H1 (cell line): ENCODE results near the gene ZSCAN29. TPM values are rescaled to one million over a fixed set of nuclear protein-coding genes. Genes with fewer than 3 reads are reported as not detected.

Source experiments
- CTCF ChIA-PET: fragments of 300-600 bp; sonication (Branson Sonifier 250); formaldehyde crosslinking; loops from one replicate; lab custom pipeline; 2021; ENCODE audit not compliant: partially characterized antibody; lab: Charles Lee
- POLR2A ChIA-PET: fragments of 300-600 bp; sonication (Branson Sonifier 250); formaldehyde crosslinking; loops from one replicate; lab custom pipeline; 2021; ENCODE audit warnings: inconsistent platforms; ENCODE audit not compliant: partially characterized antibody; lab: Charles Lee
- DNase-seq, 2 experiments: peaks; one replicate each; pipeline versions ENCODE4 v3.0.0 to v3.0.0-alpha.2; 2010 to 2022; ENCODE audit warnings: low spot score in 2 of 2, low read depth in 1 of 2, mixed read lengths in 1 of 2
- FAIRE-seq: peaks from 2 replicates; lab custom pipeline; 2011; peaks lifted over from hg19 to GRCh38; lab: Jason Lieb, UNC
- H2AFZ ChIP-seq: 2 replicates; pipeline ENCODE4 v1.8.1; 2012; ENCODE audit warnings: low read length, inconsistent platforms
- H2AK5ac ChIP-seq: 2 replicates; pipeline ENCODE4 v1.6.1; 2013; ENCODE audit warnings: low read depth, low read length
- H2BK120ac ChIP-seq: replicated peaks from 2 replicates; pipeline ENCODE3; 2013; ENCODE audit warnings: low read depth, low read length, inconsistent platforms
- H2BK12ac ChIP-seq: 2 replicates; pipeline ENCODE4 v1.6.1; 2013; ENCODE audit warnings: low read depth, low read length
- H2BK15ac ChIP-seq: 2 replicates; pipeline ENCODE4 v1.6.1; 2013; ENCODE audit warnings: low read length
- H2BK20ac ChIP-seq: 2 replicates; pipeline ENCODE4 v1.6.1; 2013; ENCODE audit warnings: low read length
- H2BK5ac ChIP-seq: 2 replicates; pipeline ENCODE4 v1.6.1; 2013; ENCODE audit warnings: low read depth, low read length
- H3K14ac ChIP-seq: 2 replicates; pipeline ENCODE4 v1.6.1; 2013; ENCODE audit warnings: inconsistent platforms; ENCODE audit not compliant: insufficient read length
- H3K18ac ChIP-seq: 2 replicates; pipeline ENCODE4 v1.6.1; 2013; ENCODE audit warnings: low read length; ENCODE audit errors: extremely low read depth
- H3K23ac ChIP-seq: 2 replicates; pipeline ENCODE4 v1.6.1; 2013; ENCODE audit warnings: inconsistent platforms; ENCODE audit not compliant: insufficient read length
- H3K23me2 ChIP-seq: 2 replicates; pipeline ENCODE4 v1.6.1; 2013; ENCODE audit warnings: low read depth, low read length
- H3K27ac ChIP-seq: 2 replicates; pipeline ENCODE4 v1.6.1; 2011; ENCODE audit warnings: low read depth, low read length, inconsistent platforms
- H3K27me3 ChIP-seq, 4 experiments: replicated peaks in 1 of 4; 1 replicate in 1 of 4; 2 replicates in 3 of 4; pipeline versions ENCODE4 v1.6.1 to v1.8.1; 2011 to 2013; ENCODE audit warnings: low read length in 3 of 4, mild to moderate bottlenecking in 3 of 4, inconsistent platforms in 2 of 4, mixed read lengths in 2 of 4, moderate library complexity in 1 of 4; ENCODE audit not compliant: control insufficient read depth in 3 of 4, insufficient read depth in 3 of 4; ENCODE audit errors: extremely low read depth in 1 of 4
- H3K36me3 ChIP-seq, 4 experiments: 2 replicates each; pipeline versions ENCODE4 v1.6.1 to v1.8.1; 2011 to 2013; ENCODE audit warnings: mild to moderate bottlenecking in 4 of 4, low read length in 3 of 4, moderate library complexity in 2 of 4, control low read depth in 1 of 4, inconsistent platforms in 1 of 4; ENCODE audit not compliant: insufficient read depth in 4 of 4, control insufficient read depth in 2 of 4
- H3K4ac ChIP-seq: replicated peaks from 2 replicates; pipeline ENCODE3; 2013; ENCODE audit warnings: low read length, low read depth, mixed read lengths, inconsistent platforms; ENCODE audit not compliant: insufficient read length
- H3K4me1 ChIP-seq, 4 experiments: replicated peaks in 1 of 4; 1 replicate in 1 of 4; 2 replicates in 3 of 4; pipeline versions ENCODE4 v1.6.1 to v1.8.1; 2011 to 2013; ENCODE audit warnings: low read length in 3 of 4, inconsistent platforms in 2 of 4, mixed read lengths in 1 of 4; ENCODE audit not compliant: insufficient read depth in 4 of 4, control insufficient read depth in 3 of 4
- H3K4me2 ChIP-seq, 2 experiments: 2 replicates each; pipeline versions ENCODE4 v1.6.1 to v1.8.1; 2011 to 2013; ENCODE audit warnings: low read depth in 2 of 2, low read length in 2 of 2, control low read depth in 1 of 2, inconsistent platforms in 1 of 2, mild to moderate bottlenecking in 1 of 2; ENCODE audit not compliant: insufficient read depth in 1 of 2
- H3K4me3 ChIP-seq, 4 experiments: fragments of 200-600, 300-600 bp in 1 of 4; sonication (generic), shearing (Covaris generic), sonication (Bioruptor Twin) in 1 of 4; 2 replicates each; pipeline versions ENCODE4 v1.5.1 to v1.8.1; 2011 to 2016; ENCODE audit warnings: low read length in 4 of 4, low read depth in 3 of 4, control low read depth in 2 of 4, inconsistent platforms in 2 of 4, mild to moderate bottlenecking in 2 of 4, mixed read lengths in 1 of 4, moderate library complexity in 1 of 4; ENCODE audit not compliant: insufficient read depth in 2 of 4; ENCODE audit errors: extremely low read depth in 1 of 4
- H3K56ac ChIP-seq: replicated peaks from 2 replicates; pipeline ENCODE3; 2013; ENCODE audit warnings: low read depth, mild to moderate bottlenecking, mixed read lengths, low read length, inconsistent platforms; ENCODE audit not compliant: insufficient read length
- H3K79me1 ChIP-seq: 2 replicates; pipeline ENCODE4 v1.6.1; 2013; ENCODE audit warnings: low read depth, low read length, control low read depth
- H3K79me2 ChIP-seq, 2 experiments: 2 replicates each; pipeline versions ENCODE4 v1.6.1 to v1.8.1; 2012 to 2013; ENCODE audit warnings: low read length in 2 of 2, mild to moderate bottlenecking in 2 of 2, inconsistent platforms in 1 of 2; ENCODE audit not compliant: insufficient read depth in 2 of 2, control insufficient read depth in 1 of 2
- H3K9ac ChIP-seq, 4 experiments: replicated peaks in 1 of 4; 1 replicate in 1 of 4; 2 replicates in 3 of 4; pipeline versions ENCODE4 v1.6.1 to v1.8.1; 2011 to 2013; ENCODE audit warnings: low read depth in 3 of 4, low read length in 3 of 4, control low read depth in 2 of 4, mild to moderate bottlenecking in 2 of 4, moderate library complexity in 2 of 4, inconsistent platforms in 1 of 4; ENCODE audit errors: extremely low read depth in 1 of 4
- H3K9me3 ChIP-seq, 2 experiments: 2 replicates each; pipeline versions ENCODE4 v1.6.1 to v1.8.1; 2012 to 2013; ENCODE audit warnings: mild to moderate bottlenecking in 2 of 2, moderate library complexity in 2 of 2, control low read depth in 1 of 2, inconsistent platforms in 1 of 2, low read depth in 1 of 2, low read length in 1 of 2, mixed read lengths in 1 of 2; ENCODE audit not compliant: insufficient read depth in 2 of 2
- H4K20me1 ChIP-seq, 2 experiments: replicated peaks in 1 of 2; 2 replicates each; pipeline versions ENCODE3 to v1.8.1; 2011 to 2013; ENCODE audit warnings: inconsistent platforms in 2 of 2, low read length in 2 of 2, mild to moderate bottlenecking in 1 of 2; ENCODE audit not compliant: insufficient read depth in 2 of 2, control insufficient read depth in 1 of 2
- H4K5ac ChIP-seq: 2 replicates; pipeline ENCODE4 v1.6.1; 2013; ENCODE audit warnings: low read length, low read depth, mixed read lengths, inconsistent platforms; ENCODE audit not compliant: insufficient read length
- H4K8ac ChIP-seq: 2 replicates; pipeline ENCODE4 v1.8.0; 2013; ENCODE audit warnings: mild to moderate bottlenecking, moderate library complexity, low read length, inconsistent platforms; ENCODE audit not compliant: insufficient read depth; ENCODE audit errors: extremely low read depth
- H4K91ac ChIP-seq: replicated peaks from 2 replicates; pipeline ENCODE3; 2013; ENCODE audit warnings: low read length, mixed read lengths, inconsistent platforms; ENCODE audit not compliant: insufficient read length
- BACH1 ChIP-seq: IDR thresholded peaks from 2 replicates; pipeline ENCODE4 v1.6.1; 2012; ENCODE audit warnings: low read length, improper control_type of control experiment
- BCL11A ChIP-seq, 2 experiments: IDR thresholded peaks; one replicate each; pipeline ENCODE4 v1.6.1; 2011; ENCODE audit warnings: low read depth in 2 of 2, low read length in 2 of 2, mild to moderate bottlenecking in 2 of 2
- CBX5 ChIP-seq: fragments of 300-800, 300-1000 bp; sonication (generic); IDR thresholded peaks from 2 replicates; pipeline ENCODE4 v1.7.1; 2016; ENCODE audit warnings: antibody characterized with exemption, low read length, low read depth
- CHD1 ChIP-seq: IDR thresholded peaks from 2 replicates; pipeline ENCODE4 v1.6.1; 2012; ENCODE audit warnings: low read depth, low read length, improper control_type of control experiment
- EGR1 ChIP-seq: IDR thresholded peaks from 2 replicates; pipeline ENCODE4 v1.6.1; 2011; ENCODE audit warnings: low read depth, low read length, borderline replicate concordance
- HDAC2 ChIP-seq, 2 experiments: fragments of 300-600 bp in 1 of 2; sonication (generic) in 1 of 2; IDR thresholded peaks; 2 replicates each; pipeline ENCODE4 v1.6.1; 2011 to 2012; ENCODE audit warnings: low read depth in 2 of 2, low read length in 2 of 2, mild to moderate bottlenecking in 2 of 2, moderate library complexity in 2 of 2, borderline replicate concordance in 1 of 2, inconsistent platforms in 1 of 2
- HDAC6 ChIP-seq: IDR thresholded peaks from one replicate; pipeline ENCODE4 v1.7.1; 2012; ENCODE audit warnings: low read depth, mild to moderate bottlenecking, inconsistent platforms, low read length, moderate library complexity
- POU5F1 ChIP-seq: IDR thresholded peaks from 2 replicates; pipeline ENCODE4 v1.6.1; 2011; ENCODE audit warnings: low read depth, mild to moderate bottlenecking, low read length, moderate library complexity
- RNF2 ChIP-seq: fragments of 200-900, 300-1000 bp; sonication (generic); IDR thresholded peaks from 2 replicates; pipeline ENCODE4 v1.7.1; 2016; ENCODE audit warnings: borderline replicate concordance, low read depth, mild to moderate bottlenecking, antibody characterized with exemption, low read length; ENCODE audit not compliant: poor library complexity, severe bottlenecking; ENCODE audit errors: missing control alignments
- SIX5 ChIP-seq: IDR thresholded peaks from 2 replicates; pipeline ENCODE4 v1.6.1; 2011; ENCODE audit warnings: mild to moderate bottlenecking, low read depth, low read length
- SP1 ChIP-seq: IDR thresholded peaks from 2 replicates; pipeline ENCODE4 v1.6.1; 2011; ENCODE audit warnings: low read depth, low read length
- SP4 ChIP-seq: IDR thresholded peaks from 2 replicates; pipeline ENCODE4 v1.6.1; 2012; ENCODE audit warnings: low read length, inconsistent platforms
- TBP ChIP-seq: IDR thresholded peaks from 2 replicates; pipeline ENCODE4 v1.6.1; 2011; ENCODE audit warnings: low read depth, low read length, improper control_type of control experiment
- TCF12 ChIP-seq: IDR thresholded peaks from 2 replicates; pipeline ENCODE4 v1.6.1; 2011; ENCODE audit warnings: low read depth, mild to moderate bottlenecking, low read length
- YY1 ChIP-seq: IDR thresholded peaks from 2 replicates; pipeline ENCODE4 v1.6.1; 2011; ENCODE audit warnings: low read depth, mild to moderate bottlenecking, low read length
- WGBS, 2 experiments: shearing (Covaris generic) in 1 of 2; methylation state at CpG; one replicate each; pipeline versions ENCODE4 v1.1.6 to v1.1.7; 2013 to 2015; ENCODE audit warnings: low lambda C conversion rate in 2 of 2, mixed read lengths in 2 of 2, inconsistent platforms in 1 of 2, low coverage in 1 of 2, missing lambda C conversion rate in 1 of 2; ENCODE audit not compliant: insufficient replicate concordance in 2 of 2, insufficient coverage in 1 of 2, insufficient read length in 1 of 2; ENCODE audit errors: extremely low coverage in 1 of 2, missing lambda C conversion rate in 1 of 2; 5-methylcytosine and 5-hydroxymethylcytosine counted together
- polyA plus RNA-seq, 7 experiments: library from polyadenylated mRNA; depleted of rRNA in 3 of 7; stranded (reverse) in 5 of 7; unstranded in 2 of 7; fragments of >200 nt in 5 of 7; fragments of 200-250 nt in 2 of 7; gene quantifications; 1 replicate in 5 of 7; 2 replicates in 1 of 7; 4 replicates in 1 of 7; pipeline versions ENCODE4 v1.2.1 to v1.2.3, GENCODE V29; 2011 to 2013; ENCODE audit warnings: missing spikeins in 2 of 7, mixed read lengths in 2 of 7
- total RNA-seq: library from RNA; stranded (reverse); fragmentation: NEBNext Ultra II Directional; extraction: Animal tissue kit (Norgen Biotek cat#: 25700); gene quantifications from 2 replicates; pipeline ENCODE4 v1.2.1, GENCODE V29; 2021

ZSCAN29 gene
- total and polyA plus RNA-seq, 2 of the 8 experiments (the other 6 are each of a cell fraction or from before 2014, with no cell fraction given): 6.4 to 41.3 TPM

DNA sequence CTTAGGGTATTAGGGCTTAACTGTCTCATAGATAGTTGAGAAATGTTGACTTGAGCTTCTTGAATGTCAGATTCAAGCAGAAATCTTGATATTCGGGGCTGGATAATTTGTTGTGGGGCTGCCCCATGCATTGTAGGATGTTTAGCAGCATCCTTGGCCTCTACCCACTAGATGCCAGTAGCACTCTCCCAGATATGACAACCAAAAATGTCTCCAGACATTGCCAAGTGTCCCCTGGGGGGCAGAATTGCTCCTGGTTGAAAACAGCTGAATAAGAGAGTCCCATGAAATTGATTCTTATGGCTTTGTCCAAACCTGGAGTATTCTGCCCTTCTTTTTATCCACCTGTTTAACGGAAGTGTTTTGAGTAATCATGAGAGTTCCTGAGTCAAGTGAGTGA is 24.5 kb downstream of the ZSCAN29 start:
- CTCF ChIA-PET: interaction anchor here (1.1 to 2.1 kb wide), 2 partner anchors 10 to 137 kb away, joined by 3 to 7 read pairs; no protein-coding TSS in a partner anchor
- TF ChIP-seq SP4 (no peak), BACH1 (no peak), TCF12 (no peak), YY1 (no peak), HDAC6 (no peak), CBX5 (no peak), POU5F1 (no peak), SP1 (no peak), HDAC2 (IDR thresholded peaks at IDR 0.05; ENCODE audit: borderline replicate concordance in 1 of 2, low read depth in 2 of 2, low read length in 2 of 2) (no peak), RNF2 (no peak), SIX5 (no peak), EGR1 (no peak), BCL11A (IDR thresholded peaks at IDR 0.05; ENCODE audit: low read depth in 2 of 2, low read length in 2 of 2) (no peak), CHD1 (no peak), TBP (no peak)

More for the DNA sequence above, 24.5 kb downstream of the ZSCAN29 start:
- H3K4ac ChIP-seq: no peak overlapping the region
- no peak overlapping the region for H4K91ac ChIP-seq
- no peak overlapping the region for H2BK15ac ChIP-seq
- WGBS, 2 experiments: 96% methylated on average over 2 of the region's 2 CpGs; no CpG with 5 or more reads in 1 of the 2 experiments
- no peak overlapping the region for H2BK120ac ChIP-seq
- H3K9me3 ChIP-seq: no peaks in the 10 kb centered on the region
- H2AK5ac ChIP-seq: no peak overlapping the region
- H3K4me1 ChIP-seq: no peaks in the 10 kb centered on the region
- H3K36me3 ChIP-seq: peaks cover 0 to 23% (median 3%) of the 10 kb centered on the region in 4 experiments; a peak in 6 of 8 replicates
- no peak overlapping the region for H3K27ac ChIP-seq
- no peak for DNase-seq
- H3K14ac ChIP-seq: no peak overlapping the region
- H3K79me1 ChIP-seq: no peaks in the 10 kb centered on the region
- POLR2A ChIA-PET: interaction anchor here (1.7 kb wide), 1 partner anchor 15 kb away, joined by 3 read pairs; no protein-coding TSS in a partner anchor
- H4K5ac ChIP-seq: no peak overlapping the region
- no peak overlapping the region for H3K23ac ChIP-seq
- H2BK20ac ChIP-seq: no peak overlapping the region
- H3K27me3 ChIP-seq: no peaks in the 10 kb centered on the region
- no peak overlapping the region for H3K4me3 ChIP-seq
- no peak for FAIRE-seq
- no peak overlapping the region for H2AFZ ChIP-seq
- H3K4me2 ChIP-seq: no peak overlapping the region
- H3K79me2 ChIP-seq: no peaks in the 10 kb centered on the region
- no peak overlapping the region for H2BK12ac ChIP-seq
- no peak overlapping the region for H3K18ac ChIP-seq
- H4K20me1 ChIP-seq: no peaks in the 10 kb centered on the region
- no peak overlapping the region for H3K56ac ChIP-seq
- no peak overlapping the region for H4K8ac ChIP-seq
- no peak overlapping the region for H2BK5ac ChIP-seq
- H3K23me2 ChIP-seq: no peaks in the 10 kb centered on the region
- no peak overlapping the region for H3K9ac ChIP-seq
